ENCODE data around the gene CDH1.

- no peak for TF ChIP-seq CTCF (IDR thresholded peaks at IDR 0.05)
- TF ChIP-seq POLR2A (IDR thresholded peaks at IDR 0.05): no peak
Observed at GRCh38 chr16:68695575-68695974, 41.5 kb upstream of the CDH1 start.
